H1 (cell line): Measurements from ENCODE around the gene ZW10. TPM values are rescaled to one million over a fixed set of nuclear protein-coding genes. Genes with fewer than 3 reads are reported as not detected.

Experiments
- CTCF ChIA-PET: fragments of 300-600 bp; sonication (Branson Sonifier 250); formaldehyde crosslinking; loops from one replicate; lab custom pipeline; 2021; ENCODE audit not compliant: partially characterized antibody; lab: Charles Lee
- POLR2A ChIA-PET: fragments of 300-600 bp; sonication (Branson Sonifier 250); formaldehyde crosslinking; loops from one replicate; lab custom pipeline; 2021; ENCODE audit warnings: inconsistent platforms; ENCODE audit not compliant: partially characterized antibody; lab: Charles Lee
- DNase-seq, 2 experiments: peaks; one replicate each; pipeline versions ENCODE4 v3.0.0 to v3.0.0-alpha.2; 2010 to 2022; ENCODE audit warnings: low spot score in 2 of 2, low read depth in 1 of 2, mixed read lengths in 1 of 2
- FAIRE-seq: peaks from 2 replicates; lab custom pipeline; 2011; peaks lifted over from hg19 to GRCh38; lab: Jason Lieb, UNC
- H2AFZ ChIP-seq: 2 replicates; pipeline ENCODE4 v1.8.1; 2012; ENCODE audit warnings: low read length, inconsistent platforms
- H2AK5ac ChIP-seq: 2 replicates; pipeline ENCODE4 v1.6.1; 2013; ENCODE audit warnings: low read depth, low read length
- H2BK120ac ChIP-seq: replicated peaks from 2 replicates; pipeline ENCODE3; 2013; ENCODE audit warnings: low read depth, low read length, inconsistent platforms
- H2BK12ac ChIP-seq: 2 replicates; pipeline ENCODE4 v1.6.1; 2013; ENCODE audit warnings: low read depth, low read length
- H2BK15ac ChIP-seq: 2 replicates; pipeline ENCODE4 v1.6.1; 2013; ENCODE audit warnings: low read length
- H2BK20ac ChIP-seq: 2 replicates; pipeline ENCODE4 v1.6.1; 2013; ENCODE audit warnings: low read length
- H2BK5ac ChIP-seq: 2 replicates; pipeline ENCODE4 v1.6.1; 2013; ENCODE audit warnings: low read depth, low read length
- H3K14ac ChIP-seq: 2 replicates; pipeline ENCODE4 v1.6.1; 2013; ENCODE audit warnings: inconsistent platforms; ENCODE audit not compliant: insufficient read length
- H3K18ac ChIP-seq: 2 replicates; pipeline ENCODE4 v1.6.1; 2013; ENCODE audit warnings: low read length; ENCODE audit errors: extremely low read depth
- H3K23ac ChIP-seq: 2 replicates; pipeline ENCODE4 v1.6.1; 2013; ENCODE audit warnings: inconsistent platforms; ENCODE audit not compliant: insufficient read length
- H3K23me2 ChIP-seq: 2 replicates; pipeline ENCODE4 v1.6.1; 2013; ENCODE audit warnings: low read depth, low read length
- H3K27ac ChIP-seq: 2 replicates; pipeline ENCODE4 v1.6.1; 2011; ENCODE audit warnings: low read depth, low read length, inconsistent platforms
- H3K27me3 ChIP-seq, 4 experiments: replicated peaks in 1 of 4; 1 replicate in 1 of 4; 2 replicates in 3 of 4; pipeline versions ENCODE4 v1.6.1 to v1.8.1; 2011 to 2013; ENCODE audit warnings: low read length in 3 of 4, mild to moderate bottlenecking in 3 of 4, inconsistent platforms in 2 of 4, mixed read lengths in 2 of 4, moderate library complexity in 1 of 4; ENCODE audit not compliant: control insufficient read depth in 3 of 4, insufficient read depth in 3 of 4; ENCODE audit errors: extremely low read depth in 1 of 4
- H3K36me3 ChIP-seq, 4 experiments: 2 replicates each; pipeline versions ENCODE4 v1.6.1 to v1.8.1; 2011 to 2013; ENCODE audit warnings: mild to moderate bottlenecking in 4 of 4, low read length in 3 of 4, moderate library complexity in 2 of 4, control low read depth in 1 of 4, inconsistent platforms in 1 of 4; ENCODE audit not compliant: insufficient read depth in 4 of 4, control insufficient read depth in 2 of 4
- H3K4ac ChIP-seq: replicated peaks from 2 replicates; pipeline ENCODE3; 2013; ENCODE audit warnings: low read length, low read depth, mixed read lengths, inconsistent platforms; ENCODE audit not compliant: insufficient read length
- H3K4me1 ChIP-seq, 4 experiments: replicated peaks in 1 of 4; 1 replicate in 1 of 4; 2 replicates in 3 of 4; pipeline versions ENCODE4 v1.6.1 to v1.8.1; 2011 to 2013; ENCODE audit warnings: low read length in 3 of 4, inconsistent platforms in 2 of 4, mixed read lengths in 1 of 4; ENCODE audit not compliant: insufficient read depth in 4 of 4, control insufficient read depth in 3 of 4
- H3K4me2 ChIP-seq, 2 experiments: 2 replicates each; pipeline versions ENCODE4 v1.6.1 to v1.8.1; 2011 to 2013; ENCODE audit warnings: low read depth in 2 of 2, low read length in 2 of 2, control low read depth in 1 of 2, inconsistent platforms in 1 of 2, mild to moderate bottlenecking in 1 of 2; ENCODE audit not compliant: insufficient read depth in 1 of 2
- H3K4me3 ChIP-seq, 4 experiments: fragments of 200-600, 300-600 bp in 1 of 4; sonication (generic), shearing (Covaris generic), sonication (Bioruptor Twin) in 1 of 4; 2 replicates each; pipeline versions ENCODE4 v1.5.1 to v1.8.1; 2011 to 2016; ENCODE audit warnings: low read length in 4 of 4, low read depth in 3 of 4, control low read depth in 2 of 4, inconsistent platforms in 2 of 4, mild to moderate bottlenecking in 2 of 4, mixed read lengths in 1 of 4, moderate library complexity in 1 of 4; ENCODE audit not compliant: insufficient read depth in 2 of 4; ENCODE audit errors: extremely low read depth in 1 of 4
- H3K56ac ChIP-seq: replicated peaks from 2 replicates; pipeline ENCODE3; 2013; ENCODE audit warnings: low read depth, mild to moderate bottlenecking, mixed read lengths, low read length, inconsistent platforms; ENCODE audit not compliant: insufficient read length
- H3K79me1 ChIP-seq: 2 replicates; pipeline ENCODE4 v1.6.1; 2013; ENCODE audit warnings: low read depth, low read length, control low read depth
- H3K79me2 ChIP-seq, 2 experiments: 2 replicates each; pipeline versions ENCODE4 v1.6.1 to v1.8.1; 2012 to 2013; ENCODE audit warnings: low read length in 2 of 2, mild to moderate bottlenecking in 2 of 2, inconsistent platforms in 1 of 2; ENCODE audit not compliant: insufficient read depth in 2 of 2, control insufficient read depth in 1 of 2
- H3K9ac ChIP-seq, 4 experiments: replicated peaks in 1 of 4; 1 replicate in 1 of 4; 2 replicates in 3 of 4; pipeline versions ENCODE4 v1.6.1 to v1.8.1; 2011 to 2013; ENCODE audit warnings: low read depth in 3 of 4, low read length in 3 of 4, control low read depth in 2 of 4, mild to moderate bottlenecking in 2 of 4, moderate library complexity in 2 of 4, inconsistent platforms in 1 of 4; ENCODE audit errors: extremely low read depth in 1 of 4
- H3K9me3 ChIP-seq, 2 experiments: 2 replicates each; pipeline versions ENCODE4 v1.6.1 to v1.8.1; 2012 to 2013; ENCODE audit warnings: mild to moderate bottlenecking in 2 of 2, moderate library complexity in 2 of 2, control low read depth in 1 of 2, inconsistent platforms in 1 of 2, low read depth in 1 of 2, low read length in 1 of 2, mixed read lengths in 1 of 2; ENCODE audit not compliant: insufficient read depth in 2 of 2
- H4K20me1 ChIP-seq, 2 experiments: replicated peaks in 1 of 2; 2 replicates each; pipeline versions ENCODE3 to v1.8.1; 2011 to 2013; ENCODE audit warnings: inconsistent platforms in 2 of 2, low read length in 2 of 2, mild to moderate bottlenecking in 1 of 2; ENCODE audit not compliant: insufficient read depth in 2 of 2, control insufficient read depth in 1 of 2
- H4K5ac ChIP-seq: 2 replicates; pipeline ENCODE4 v1.6.1; 2013; ENCODE audit warnings: low read length, low read depth, mixed read lengths, inconsistent platforms; ENCODE audit not compliant: insufficient read length
- H4K8ac ChIP-seq: 2 replicates; pipeline ENCODE4 v1.8.0; 2013; ENCODE audit warnings: mild to moderate bottlenecking, moderate library complexity, low read length, inconsistent platforms; ENCODE audit not compliant: insufficient read depth; ENCODE audit errors: extremely low read depth
- H4K91ac ChIP-seq: replicated peaks from 2 replicates; pipeline ENCODE3; 2013; ENCODE audit warnings: low read length, mixed read lengths, inconsistent platforms; ENCODE audit not compliant: insufficient read length
- BRCA1 ChIP-seq: IDR thresholded peaks from 2 replicates; pipeline ENCODE4 v1.6.1; 2012; ENCODE audit warnings: low read depth, low read length, improper control_type of control experiment
- CBX8 ChIP-seq: fragments of 300-800, 300-1000 bp; sonication (generic); IDR thresholded peaks from 2 replicates; pipeline ENCODE4 v1.7.1; 2016; ENCODE audit warnings: low read depth, low read length, borderline replicate concordance
- CTBP2 ChIP-seq: IDR thresholded peaks from 2 replicates; pipeline ENCODE4 v1.7.0; 2011; ENCODE audit warnings: borderline replicate concordance, mild to moderate bottlenecking, moderate library complexity, mixed read lengths, low read length; ENCODE audit not compliant: insufficient read depth, insufficient read length
- EGR1 ChIP-seq: IDR thresholded peaks from 2 replicates; pipeline ENCODE4 v1.6.1; 2011; ENCODE audit warnings: low read depth, low read length, borderline replicate concordance
- HDAC2 ChIP-seq, 2 experiments: fragments of 300-600 bp in 1 of 2; sonication (generic) in 1 of 2; IDR thresholded peaks; 2 replicates each; pipeline ENCODE4 v1.6.1; 2011 to 2012; ENCODE audit warnings: low read depth in 2 of 2, low read length in 2 of 2, mild to moderate bottlenecking in 2 of 2, moderate library complexity in 2 of 2, borderline replicate concordance in 1 of 2, inconsistent platforms in 1 of 2
- KDM5A ChIP-seq: fragments of 200-600 bp; IDR thresholded peaks from 2 replicates; pipeline ENCODE4 v1.7.1; 2012; ENCODE audit warnings: mild to moderate bottlenecking, low read length, inconsistent platforms, mixed read lengths
- POU5F1 ChIP-seq: IDR thresholded peaks from 2 replicates; pipeline ENCODE4 v1.6.1; 2011; ENCODE audit warnings: low read depth, mild to moderate bottlenecking, low read length, moderate library complexity
- SIN3A ChIP-seq, 2 experiments: IDR thresholded peaks in 1 of 2; conservative IDR thresholded peaks in 1 of 2; 2 replicates each; pipeline ENCODE4 v1.6.1; 2011 to 2012; ENCODE audit warnings: low read length in 2 of 2, improper control_type of control experiment in 1 of 2, low read depth in 1 of 2, mild to moderate bottlenecking in 1 of 2
- SUZ12 ChIP-seq: fragments of 200-600 bp; sonication (generic); IDR thresholded peaks from 2 replicates; pipeline ENCODE4 v1.6.1; 2012; ENCODE audit warnings: mild to moderate bottlenecking, inconsistent platforms, low read length, moderate library complexity, mixed read lengths
- TAF1 ChIP-seq: IDR thresholded peaks from 2 replicates; pipeline ENCODE4 v1.6.1; 2011; ENCODE audit warnings: mild to moderate bottlenecking, low read depth, low read length
- TCF12 ChIP-seq: IDR thresholded peaks from 2 replicates; pipeline ENCODE4 v1.6.1; 2011; ENCODE audit warnings: low read depth, mild to moderate bottlenecking, low read length
- WGBS, 2 experiments: shearing (Covaris generic) in 1 of 2; methylation state at CpG; one replicate each; pipeline versions ENCODE4 v1.1.6 to v1.1.7; 2013 to 2015; ENCODE audit warnings: low lambda C conversion rate in 2 of 2, mixed read lengths in 2 of 2, inconsistent platforms in 1 of 2, low coverage in 1 of 2, missing lambda C conversion rate in 1 of 2; ENCODE audit not compliant: insufficient replicate concordance in 2 of 2, insufficient coverage in 1 of 2, insufficient read length in 1 of 2; ENCODE audit errors: extremely low coverage in 1 of 2, missing lambda C conversion rate in 1 of 2; 5-methylcytosine and 5-hydroxymethylcytosine counted together
- polyA plus RNA-seq, 7 experiments: library from polyadenylated mRNA; depleted of rRNA in 3 of 7; stranded (reverse) in 5 of 7; unstranded in 2 of 7; fragments of >200 nt in 5 of 7; fragments of 200-250 nt in 2 of 7; gene quantifications; 1 replicate in 5 of 7; 2 replicates in 1 of 7; 4 replicates in 1 of 7; pipeline versions ENCODE4 v1.2.1 to v1.2.3, GENCODE V29; 2011 to 2013; ENCODE audit warnings: missing spikeins in 2 of 7, mixed read lengths in 2 of 7
- total RNA-seq: library from RNA; stranded (reverse); fragmentation: NEBNext Ultra II Directional; extraction: Animal tissue kit (Norgen Biotek cat#: 25700); gene quantifications from 2 replicates; pipeline ENCODE4 v1.2.1, GENCODE V29; 2021
- TF ChIP-seq, protein P1 (sequence below): IDR thresholded peaks from 2 replicates; pipeline ENCODE4 v1.6.1; 2011; ENCODE audit warnings: low read depth, mild to moderate bottlenecking, low read length; ENCODE audit not compliant: insufficient read depth

Gene ZW10
- total and polyA plus RNA-seq, 2 of the 8 experiments (the other 6 are each of a cell fraction or from before 2014, with no cell fraction given) = 9.0 to 25.3 TPM

DNA sequence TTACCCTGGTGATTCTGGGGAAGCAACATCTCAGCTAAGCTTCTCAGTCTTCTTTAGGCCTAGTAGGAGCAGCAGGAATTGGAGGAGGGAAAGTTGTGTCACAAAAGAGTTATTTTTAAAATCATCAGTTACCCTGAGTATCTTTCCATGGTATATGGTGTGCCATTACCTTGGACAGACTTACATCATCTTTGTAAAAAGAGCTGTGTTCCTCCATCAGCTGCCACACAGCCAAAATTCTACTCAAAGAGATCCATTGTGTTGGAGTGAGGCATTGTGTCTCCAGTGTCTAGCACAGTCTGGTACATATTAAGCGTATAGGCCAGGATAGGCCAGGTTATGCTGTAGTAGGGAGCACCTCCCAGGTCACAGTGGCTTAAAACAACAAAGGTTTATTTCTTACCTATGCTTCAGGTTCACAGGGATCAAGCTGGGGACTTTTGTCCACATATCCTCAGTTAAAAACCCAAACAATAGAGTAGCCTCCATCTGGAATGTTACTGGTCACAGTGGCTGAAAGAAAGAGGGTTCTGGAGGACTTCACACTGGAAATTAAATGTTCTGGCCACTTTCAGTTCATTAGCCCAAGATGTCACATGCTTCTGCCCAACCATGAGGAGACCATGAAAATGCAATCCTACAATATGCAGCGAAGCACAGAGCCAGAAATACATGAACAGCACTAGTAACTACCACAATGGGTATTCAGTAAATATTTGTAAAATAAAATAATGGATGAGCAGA lies 57.4 kb downstream of the ZW10 start:
- no peak for FAIRE-seq
- CTCF ChIA-PET = no interaction called here
- TF ChIP-seq CBX8 (no peak), TCF12 (no peak), TAF1 (no peak), SUZ12 (no peak), BRCA1 (no peak), CTBP2 (no peak), KDM5A (no peak), POU5F1 (no peak), SIN3A (conservative IDR thresholded peaks at IDR 0.05 in 1 of 2, IDR thresholded peaks at IDR 0.05 in 1 of 2; ENCODE audit: low read depth in 1 of 2, low read length in 2 of 2) (no peak), HDAC2 (IDR thresholded peaks at IDR 0.05; ENCODE audit: borderline replicate concordance in 1 of 2, low read depth in 2 of 2, low read length in 2 of 2) (no peak), EGR1 (no peak)
- TF ChIP-seq, protein P1, sequence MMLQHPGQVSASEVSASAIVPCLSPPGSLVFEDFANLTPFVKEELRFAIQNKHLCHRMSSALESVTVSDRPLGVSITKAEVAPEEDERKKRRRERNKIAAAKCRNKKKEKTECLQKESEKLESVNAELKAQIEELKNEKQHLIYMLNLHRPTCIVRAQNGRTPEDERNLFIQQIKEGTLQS = no peak

More for the DNA sequence above, 57.4 kb downstream of the ZW10 start:
- no peak overlapping the region for H3K4me2 ChIP-seq
- H3K79me1 ChIP-seq = no peaks in the 10 kb centered on the region
- H2AFZ ChIP-seq = no peak overlapping the region
- no peak overlapping the region for H2BK20ac ChIP-seq
- H3K36me3 ChIP-seq = no peaks in the 10 kb centered on the region; a peak in 1 of 8 replicates
- H3K23ac ChIP-seq = no peak overlapping the region
- H2BK12ac ChIP-seq = no peak overlapping the region
- H3K9ac ChIP-seq = no peak overlapping the region
- H3K23me2 ChIP-seq = no peaks in the 10 kb centered on the region
- no peak overlapping the region for H3K27ac ChIP-seq
- no peak overlapping the region for H3K18ac ChIP-seq
- no peak overlapping the region for H3K4ac ChIP-seq
- no peak overlapping the region for H2BK120ac ChIP-seq
- no peak overlapping the region for H2BK15ac ChIP-seq
- H3K79me2 ChIP-seq = no peaks in the 10 kb centered on the region
- no peaks in the 10 kb centered on the region for H3K27me3 ChIP-seq
- H2AK5ac ChIP-seq = no peak overlapping the region
- H2BK5ac ChIP-seq = no peak overlapping the region
- H4K5ac ChIP-seq = no peak overlapping the region
- 85% methylated on average over 2 of the region's 2 CpGs; no CpG with 5 or more reads in 1 of the 2 experiments for WGBS, 2 experiments
- no peaks in the 10 kb centered on the region; a peak in 1 of 4 replicates for H3K9me3 ChIP-seq
- no peak for DNase-seq
- H4K20me1 ChIP-seq = no peaks in the 10 kb centered on the region
- no peak overlapping the region for H3K56ac ChIP-seq
- no peak overlapping the region for H3K4me3 ChIP-seq
- no peak overlapping the region for H3K14ac ChIP-seq
- H4K91ac ChIP-seq = no peak overlapping the region
- POLR2A ChIA-PET = interaction anchor here (1.8 kb wide), 1 partner anchor 13 kb away, joined by 8 read pairs; no protein-coding TSS in a partner anchor
- H3K4me1 ChIP-seq = no peaks in the 10 kb centered on the region
- no peak overlapping the region for H4K8ac ChIP-seq
